Measurements from ENCODE around the gene IVL.

The IVL gene

GRCh38 chr1:152954436-152954835, 46.1 kb downstream of the IVL start:
- DNase-seq (ENCODE audit: low read depth) = no peak

- DNase-seq (ENCODE audit: low read depth) = no peak
Observed at GRCh38 chr1:152957561-152957960, 49.2 kb downstream of the IVL start.

- DNase-seq (ENCODE audit: low read depth) = no peak
Observed at GRCh38 chr1:152959273-152959672, 50.9 kb downstream of the IVL start.

- no peak for DNase-seq (ENCODE audit: low read depth)
Observed at GRCh38 chr1:152959801-152960451, 51.6 kb downstream of the IVL start.

- no peak for DNase-seq (ENCODE audit: low read depth)
Observed at GRCh38 chr1:152960452-152961044, 52.2 kb downstream of the IVL start.

All from stimulated activated CD8-positive, alpha-beta memory T cell treated with anti-CD3 and anti-CD28 coated beads, Interleukin-12 subunit alpha, Interleukin-12 subunit beta, amount 100 ng/mL, for 4 hours (primary cell).